NT2/D1 (cell line): Measurements from ENCODE around the gene PARD6G.

Experiments used
- SUZ12 ChIP-seq: IDR thresholded peaks from 2 replicates; pipeline ENCODE4 v1.6.1; 2011; ENCODE audit not compliant: insufficient read length, insufficient read depth; ENCODE audit errors: extremely low read depth
- ZNF274 ChIP-seq: IDR thresholded peaks from 2 replicates; pipeline ENCODE4 v1.6.1; 2011; ENCODE audit warnings: mild to moderate bottlenecking, low read depth, low read length

- TF ChIP-seq SUZ12: no peak
- TF ChIP-seq ZNF274: no peak
Observed at GRCh38 chr18:80147037-80147417, 100.3 kb downstream of the PARD6G start.
